GF-D8 (cell line): ENCODE measurements around the gene KLHL29.

Experiments used
- DNase-seq: peaks from one replicate; lab custom pipeline; 2025; lab: John Stamatoyannopoulos, UW

The KLHL29 gene

GRCh38 chr2:23531280-23531679, 146.3 kb downstream of the KLHL29 start:
- DNase-seq, result no peak

- no peak for DNase-seq
Observed at GRCh38 chr2:23531881-23532280, 146.9 kb downstream of the KLHL29 start.

GRCh38 chr2:23532391-23533337, 147.7 kb downstream of the KLHL29 start:
- no peak for DNase-seq

- DNase-seq, result no peak
Observed at GRCh38 chr2:23533338-23533695, 148.3 kb downstream of the KLHL29 start.

GRCh38 chr2:23534771-23535170, 149.8 kb downstream of the KLHL29 start:
- no peak for DNase-seq

GRCh38 chr2:23536326-23536725, 151.3 kb downstream of the KLHL29 start:
- DNase-seq, result no peak

- no peak for DNase-seq
Observed at GRCh38 chr2:23537991-23538390, 153.0 kb downstream of the KLHL29 start.

GRCh38 chr2:23538566-23538965, 153.6 kb downstream of the KLHL29 start:
- DNase-seq, result no peak

- no peak for DNase-seq
Observed at GRCh38 chr2:23540804-23541360, 155.9 kb downstream of the KLHL29 start.

- no peak for DNase-seq
Observed at GRCh38 chr2:23541503-23542229, 156.7 kb downstream of the KLHL29 start.

- DNase-seq, result no peak
Observed at GRCh38 chr2:23542230-23542789, 157.3 kb downstream of the KLHL29 start.

- no peak for DNase-seq
Observed at GRCh38 chr2:23543302-23543701, 158.3 kb downstream of the KLHL29 start.

GRCh38 chr2:23543728-23544127, 158.7 kb downstream of the KLHL29 start:
- no peak for DNase-seq

GRCh38 chr2:23544589-23545295, 159.8 kb downstream of the KLHL29 start:
- DNase-seq, result no peak

- no peak for DNase-seq
Observed at GRCh38 chr2:23545396-23545795, 160.4 kb downstream of the KLHL29 start.

GRCh38 chr2:23545811-23546210, 160.8 kb downstream of the KLHL29 start:
- DNase-seq, result no peak

GRCh38 chr2:23546913-23547312, 161.9 kb downstream of the KLHL29 start:
- DNase-seq, result no peak

- no peak for DNase-seq
Observed at GRCh38 chr2:23547725-23548124, 162.7 kb downstream of the KLHL29 start.

- no peak for DNase-seq
Observed at GRCh38 chr2:23548143-23548769, 163.3 kb downstream of the KLHL29 start.

- DNase-seq, result no peak
Observed at GRCh38 chr2:23549051-23549450, 164.1 kb downstream of the KLHL29 start.

GRCh38 chr2:23549821-23550530, 165.0 kb downstream of the KLHL29 start:
- no peak for DNase-seq
